ENCODE data around the gene STX16.
A peak's percentile ranks its signal among the peaks of the same experiment; 100 is the strongest.

GRCh38 chr20:58688840-58689239 lies 37.8 kb downstream of the STX16 start:
- TF ChIP-seq TAF1 (IDR thresholded peaks at IDR 0.05; ENCODE audit: borderline replicate concordance, insufficient read depth, low read length): no peak
- TF ChIP-seq POLR2AphosphoS5 (IDR thresholded peaks at IDR 0.05; ENCODE audit: low read depth, low read length): no peak
- no peak for TF ChIP-seq REST (IDR thresholded peaks at IDR 0.05; ENCODE audit: insufficient read depth in 1 of 2, low read depth in 2 of 2, low read length in 2 of 2)
- TF ChIP-seq SIN3A (IDR thresholded peaks at IDR 0.05; ENCODE audit: borderline replicate concordance, insufficient read depth, low read length): no peak; the same call in 1 of the 2 replicates
- peak; percentile 13 for TF ChIP-seq FOXP2 (optimal IDR thresholded peaks at IDR 0.05; ENCODE audit: borderline replicate concordance, extremely low read depth, extremely low read length, insufficient read depth)

Data from PFSK-1 (cell line).